Gastrocnemius medialis (tissue), 4 donors: ENCODE measurements around the gene GRID1. TPM values are rescaled to one million over a fixed set of nuclear protein-coding genes. Genes with fewer than 3 reads are reported as not detected.

ENCODE experiments used
- ATAC-seq, 2 donors: fragments of 150-250 bp; one replicate each; pipeline ENCODE4 v1.9.1; 2016
- DNase-seq, 2 donors: peaks; one replicate each; pipeline ENCODE4 v3.0.0-alpha.2; 2019
- H3K27ac ChIP-seq, 4 donors: fragments of 200-600 bp; sonication (generic); 1 replicate in 1 of 4; 2 replicates in 3 of 4; pipeline ENCODE4 v1.5.1; 2016 to 2018; ENCODE audit warnings: mild to moderate bottlenecking in 2 of 4, moderate library complexity in 1 of 4
- H3K27me3 ChIP-seq, 3 donors: fragments of 200-600 bp; sonication (generic) in 2 of 3; 1 replicate in 1 of 3; 2 replicates in 2 of 3; pipeline versions ENCODE4 v1.5.1 to v1.6.0; 2016 to 2019; ENCODE audit warnings: mild to moderate bottlenecking in 1 of 3, moderate library complexity in 1 of 3
- H3K36me3 ChIP-seq, 2 donors: fragments of 200-600 bp; sonication (generic) in 1 of 2; one replicate each; pipeline ENCODE4 v1.5.1; 2017 to 2018
- H3K4me1 ChIP-seq, 2 donors: fragments of 200-600 bp; sonication (generic) in 1 of 2; one replicate each; pipeline ENCODE4 v1.5.1; 2016 to 2017; ENCODE audit warnings: mild to moderate bottlenecking in 2 of 2
- H3K4me3 ChIP-seq, 4 donors: fragments of 200-600 bp; sonication (generic) in 3 of 4; 1 replicate in 1 of 4; 2 replicates in 3 of 4; pipeline ENCODE4 v1.5.1; 2016 to 2019; ENCODE audit warnings: mild to moderate bottlenecking in 2 of 4
- H3K9me3 ChIP-seq, 3 donors: fragments of 200-600 bp; sonication (generic) in 2 of 3; 1 replicate in 1 of 3; 2 replicates in 2 of 3; pipeline ENCODE4 v1.5.1; 2016 to 2019
- POLR2A ChIP-seq, 2 donors: fragments of 450-650 bp; IDR thresholded peaks; one replicate each; pipeline ENCODE4 v1.6.1; 2017; ENCODE audit warnings: antibody characterized with exemption in 2 of 2, mild to moderate bottlenecking in 2 of 2, moderate library complexity in 2 of 2
- in situ Hi-C, 4 donors: fragments of 200-750 bp; cut with MboI; loops; one replicate each; pipeline versions ENCODE4 v1.15.0 to v1.8.0; 2017; ENCODE audit warnings: low sequenced_read_pairs in 4 of 4
- intact Hi-C: fragments of 100-400 bp; cut with DNase I; formaldehyde crosslinking; loops from one replicate; pipeline ENCODE4 v1.15.1; 2023; ENCODE audit warnings: low total_unique reads
- total RNA-seq, 4 donors: library from RNA; depleted of rRNA; stranded (reverse); fragments of >200 nt; gene quantifications; one replicate each; pipeline versions ENCODE4 v1.1.0 to v1.2.3, GENCODE V29; 2016
- TF ChIP-seq, protein P1 (sequence below), 5 experiments: fragments of 450-650 bp in 3 of 5; fragments of 200-600 bp in 2 of 5; sonication (generic) in 2 of 5; IDR thresholded peaks in 4 of 5; conservative IDR thresholded peaks in 1 of 5; 1 replicate in 4 of 5; 2 replicates in 1 of 5; pipeline ENCODE4 v1.5.1; 2016 to 2019; ENCODE audit warnings: antibody characterized with exemption in 5 of 5, mild to moderate bottlenecking in 3 of 5, moderate library complexity in 3 of 5

The GRID1 gene
- total RNA-seq, 4 donors from 2014 or later: 0.17 to 1.4 (median 0.79) TPM

- ATAC-seq (no peak), DNase-seq (no peak)
- no peaks in the 10 kb centered on the region for H3K9me3 ChIP-seq
- in situ Hi-C loops (no loop called here), intact Hi-C loops (no loop called here)
- no peak overlapping the region for H3K27ac ChIP-seq
- no peaks in the 10 kb centered on the region for H3K4me1 ChIP-seq
- TF ChIP-seq, protein P1, sequence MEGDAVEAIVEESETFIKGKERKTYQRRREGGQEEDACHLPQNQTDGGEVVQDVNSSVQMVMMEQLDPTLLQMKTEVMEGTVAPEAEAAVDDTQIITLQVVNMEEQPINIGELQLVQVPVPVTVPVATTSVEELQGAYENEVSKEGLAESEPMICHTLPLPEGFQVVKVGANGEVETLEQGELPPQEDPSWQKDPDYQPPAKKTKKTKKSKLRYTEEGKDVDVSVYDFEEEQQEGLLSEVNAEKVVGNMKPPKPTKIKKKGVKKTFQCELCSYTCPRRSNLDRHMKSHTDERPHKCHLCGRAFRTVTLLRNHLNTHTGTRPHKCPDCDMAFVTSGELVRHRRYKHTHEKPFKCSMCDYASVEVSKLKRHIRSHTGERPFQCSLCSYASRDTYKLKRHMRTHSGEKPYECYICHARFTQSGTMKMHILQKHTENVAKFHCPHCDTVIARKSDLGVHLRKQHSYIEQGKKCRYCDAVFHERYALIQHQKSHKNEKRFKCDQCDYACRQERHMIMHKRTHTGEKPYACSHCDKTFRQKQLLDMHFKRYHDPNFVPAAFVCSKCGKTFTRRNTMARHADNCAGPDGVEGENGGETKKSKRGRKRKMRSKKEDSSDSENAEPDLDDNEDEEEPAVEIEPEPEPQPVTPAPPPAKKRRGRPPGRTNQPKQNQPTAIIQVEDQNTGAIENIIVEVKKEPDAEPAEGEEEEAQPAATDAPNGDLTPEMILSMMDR (IDR thresholded peaks at IDR 0.05 in 4 of 5, conservative IDR thresholded peaks at IDR 0.05 in 1 of 5): no peak
- no peak for TF ChIP-seq POLR2A (IDR thresholded peaks at IDR 0.05)
- no peaks in the 10 kb centered on the region for H3K36me3 ChIP-seq
- no peak overlapping the region for H3K4me3 ChIP-seq
- H3K27me3 ChIP-seq: no peaks in the 10 kb centered on the region
These were observed 684.0 kb downstream of the GRID1 start for GRCh38 chr10:85682621-85683020.

DNA sequence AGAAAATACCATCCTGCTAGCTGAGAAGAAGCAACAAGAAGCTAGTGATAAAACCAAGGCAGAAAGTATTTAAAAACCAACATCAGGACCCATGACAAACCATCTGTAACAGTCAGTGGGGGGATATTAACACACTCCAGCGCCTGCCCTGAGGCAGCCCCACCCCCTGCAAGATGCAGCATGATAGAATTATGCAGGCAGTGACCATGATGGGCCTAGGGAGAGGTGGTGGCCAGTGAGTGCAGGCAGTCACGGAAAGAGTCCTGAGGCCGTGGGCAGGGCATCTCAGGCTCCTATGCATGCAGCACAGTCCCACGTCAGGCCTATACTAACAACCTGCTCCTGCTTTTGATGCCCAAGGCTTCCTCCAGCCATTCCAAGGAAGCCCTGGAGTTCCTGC is 686.9 kb downstream of the GRID1 start:
- no peak overlapping the region for H3K4me3 ChIP-seq
- H3K9me3 ChIP-seq: no peaks in the 10 kb centered on the region
- in situ Hi-C loops: no loop called here
- TF ChIP-seq, protein P1 (IDR thresholded peaks at IDR 0.05 in 4 of 5, conservative IDR thresholded peaks at IDR 0.05 in 1 of 5): no peak
- TF ChIP-seq POLR2A (IDR thresholded peaks at IDR 0.05): no peak
- no peaks in the 10 kb centered on the region for H3K27me3 ChIP-seq
- H3K4me1 ChIP-seq: no peaks in the 10 kb centered on the region
- no peaks in the 10 kb centered on the region for H3K36me3 ChIP-seq
- no peak for DNase-seq
- intact Hi-C loops: no loop called here
- no peak overlapping the region for H3K27ac ChIP-seq
- ATAC-seq: no peak

GRCh38 chr10:85679061-85679460 is 687.5 kb downstream of the GRID1 start:
- H3K27me3 ChIP-seq: no peaks in the 10 kb centered on the region
- H3K9me3 ChIP-seq: no peaks in the 10 kb centered on the region
- no peak for ATAC-seq
- no peak for DNase-seq
- no peak overlapping the region for H3K4me3 ChIP-seq
- no peak for TF ChIP-seq POLR2A (IDR thresholded peaks at IDR 0.05)
- TF ChIP-seq, protein P1 (IDR thresholded peaks at IDR 0.05 in 4 of 5, conservative IDR thresholded peaks at IDR 0.05 in 1 of 5): no peak
- in situ Hi-C loops (no loop called here), intact Hi-C loops (no loop called here)
- no peaks in the 10 kb centered on the region for H3K36me3 ChIP-seq
- H3K27ac ChIP-seq: no peak overlapping the region
- H3K4me1 ChIP-seq: no peaks in the 10 kb centered on the region

DNA sequence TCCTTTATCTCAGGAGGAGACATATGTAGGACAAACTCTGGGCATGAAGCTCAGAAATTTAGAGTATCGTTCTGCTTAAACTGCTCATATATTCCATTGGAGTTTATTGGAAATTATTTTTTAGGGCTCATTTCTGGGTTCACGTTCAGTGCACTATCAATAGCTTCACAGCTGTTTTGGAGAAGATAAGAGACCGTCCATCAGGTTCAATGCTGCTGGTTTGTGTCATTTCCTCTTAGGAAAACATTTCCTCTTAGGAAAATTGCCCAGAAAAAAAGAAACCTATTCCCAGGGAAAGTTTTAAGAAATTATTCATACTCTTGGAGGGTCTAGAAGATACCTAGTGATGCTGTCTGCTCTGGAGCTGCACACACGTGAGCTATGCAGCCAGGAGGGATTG is 691.7 kb downstream of the GRID1 start:
- H3K27me3 ChIP-seq: no peaks in the 10 kb centered on the region
- H3K27ac ChIP-seq: no peak overlapping the region
- no peaks in the 10 kb centered on the region for H3K9me3 ChIP-seq
- TF ChIP-seq, protein P1 (IDR thresholded peaks at IDR 0.05 in 4 of 5, conservative IDR thresholded peaks at IDR 0.05 in 1 of 5): no peak
- TF ChIP-seq POLR2A (IDR thresholded peaks at IDR 0.05): no peak
- no peak overlapping the region for H3K4me3 ChIP-seq
- no peak for DNase-seq
- intact Hi-C loops: no loop called here
- ATAC-seq: no peak
- no peaks in the 10 kb centered on the region for H3K4me1 ChIP-seq
- H3K36me3 ChIP-seq: no peaks in the 10 kb centered on the region
- in situ Hi-C loops: no loop called here

GRCh38 chr10:85673270-85673669 is 693.3 kb downstream of the GRID1 start:
- TF ChIP-seq POLR2A (IDR thresholded peaks at IDR 0.05): no peak
- TF ChIP-seq, protein P1 (IDR thresholded peaks at IDR 0.05 in 4 of 5, conservative IDR thresholded peaks at IDR 0.05 in 1 of 5): no peak
- ATAC-seq (no peak), DNase-seq (no peak)
- H3K9me3 ChIP-seq: no peaks in the 10 kb centered on the region
- in situ Hi-C loops: no loop called here
- no peaks in the 10 kb centered on the region for H3K4me1 ChIP-seq
- no peak overlapping the region for H3K27ac ChIP-seq
- H3K36me3 ChIP-seq: no peaks in the 10 kb centered on the region
- intact Hi-C loops: no loop called here
- no peaks in the 10 kb centered on the region for H3K27me3 ChIP-seq
- H3K4me3 ChIP-seq: no peak overlapping the region
